Measurements from ENCODE around the gene PCDH17.

Gene PCDH17, protein sequence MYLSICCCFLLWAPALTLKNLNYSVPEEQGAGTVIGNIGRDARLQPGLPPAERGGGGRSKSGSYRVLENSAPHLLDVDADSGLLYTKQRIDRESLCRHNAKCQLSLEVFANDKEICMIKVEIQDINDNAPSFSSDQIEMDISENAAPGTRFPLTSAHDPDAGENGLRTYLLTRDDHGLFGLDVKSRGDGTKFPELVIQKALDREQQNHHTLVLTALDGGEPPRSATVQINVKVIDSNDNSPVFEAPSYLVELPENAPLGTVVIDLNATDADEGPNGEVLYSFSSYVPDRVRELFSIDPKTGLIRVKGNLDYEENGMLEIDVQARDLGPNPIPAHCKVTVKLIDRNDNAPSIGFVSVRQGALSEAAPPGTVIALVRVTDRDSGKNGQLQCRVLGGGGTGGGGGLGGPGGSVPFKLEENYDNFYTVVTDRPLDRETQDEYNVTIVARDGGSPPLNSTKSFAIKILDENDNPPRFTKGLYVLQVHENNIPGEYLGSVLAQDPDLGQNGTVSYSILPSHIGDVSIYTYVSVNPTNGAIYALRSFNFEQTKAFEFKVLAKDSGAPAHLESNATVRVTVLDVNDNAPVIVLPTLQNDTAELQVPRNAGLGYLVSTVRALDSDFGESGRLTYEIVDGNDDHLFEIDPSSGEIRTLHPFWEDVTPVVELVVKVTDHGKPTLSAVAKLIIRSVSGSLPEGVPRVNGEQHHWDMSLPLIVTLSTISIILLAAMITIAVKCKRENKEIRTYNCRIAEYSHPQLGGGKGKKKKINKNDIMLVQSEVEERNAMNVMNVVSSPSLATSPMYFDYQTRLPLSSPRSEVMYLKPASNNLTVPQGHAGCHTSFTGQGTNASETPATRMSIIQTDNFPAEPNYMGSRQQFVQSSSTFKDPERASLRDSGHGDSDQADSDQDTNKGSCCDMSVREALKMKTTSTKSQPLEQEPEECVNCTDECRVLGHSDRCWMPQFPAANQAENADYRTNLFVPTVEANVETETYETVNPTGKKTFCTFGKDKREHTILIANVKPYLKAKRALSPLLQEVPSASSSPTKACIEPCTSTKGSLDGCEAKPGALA (N-terminal part only)

GRCh38 chr13:57631596-57632275 is at the start of gene PCDH17:
PCDH17 (plus strand) TSS chr13:57631744; CDS start chr13:57632547, 803 bp downstream.
- peaks cover 59% of the 10 kb centered on the region for H3K27me3 Mint-ChIP-seq (ENCODE audit: low read depth)
- peaks cover 20% of the 10 kb centered on the region for H3K4me1 Mint-ChIP-seq (ENCODE audit: low read depth)
- H3K36me3 Mint-ChIP-seq (ENCODE audit: low read depth) = peaks cover 2% of the 10 kb centered on the region
- DNase-seq (ENCODE audit: low spot score) = no peak
- H3K9me3 Mint-ChIP-seq = no peaks in the 10 kb centered on the region
- peak within 1 kb of the TSS; percentile 80 for H3K4me3 Mint-ChIP-seq
- H3K27ac Mint-ChIP-seq = peak within 1 kb of the TSS; percentile 41

DNA sequence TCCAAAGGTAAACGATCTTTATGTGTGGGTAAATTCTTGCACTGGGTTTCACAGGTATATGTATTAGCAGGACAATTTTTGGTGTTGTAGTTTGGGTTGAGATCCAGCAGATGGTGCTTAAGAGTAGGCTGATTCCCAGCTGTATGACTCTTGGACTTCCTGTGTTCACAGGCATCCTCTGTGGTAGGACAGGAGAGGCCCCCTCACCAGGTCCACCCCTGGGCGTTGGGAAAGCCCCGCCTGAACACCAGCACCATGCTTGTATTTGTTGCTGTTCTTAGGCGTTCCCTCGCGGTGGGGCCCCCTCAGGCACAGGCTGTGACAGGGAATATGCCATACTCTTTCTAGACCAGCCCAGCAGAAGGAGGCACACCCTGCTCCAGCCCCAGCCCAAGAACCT is 49.5 kb upstream of the PCDH17 start:
- Mint-ChIP-seq H3K27me3 (ENCODE audit: low read depth) (no peaks in the 10 kb centered on the region), H3K36me3 (ENCODE audit: low read depth) (no peaks in the 10 kb centered on the region), H3K4me3 (no peak overlapping the region), H3K9me3 (peaks cover 24% of the 10 kb centered on the region), H3K27ac (no peak overlapping the region), H3K4me1 (ENCODE audit: low read depth) (no peaks in the 10 kb centered on the region)
- no peak for DNase-seq (ENCODE audit: low spot score)

DNA sequence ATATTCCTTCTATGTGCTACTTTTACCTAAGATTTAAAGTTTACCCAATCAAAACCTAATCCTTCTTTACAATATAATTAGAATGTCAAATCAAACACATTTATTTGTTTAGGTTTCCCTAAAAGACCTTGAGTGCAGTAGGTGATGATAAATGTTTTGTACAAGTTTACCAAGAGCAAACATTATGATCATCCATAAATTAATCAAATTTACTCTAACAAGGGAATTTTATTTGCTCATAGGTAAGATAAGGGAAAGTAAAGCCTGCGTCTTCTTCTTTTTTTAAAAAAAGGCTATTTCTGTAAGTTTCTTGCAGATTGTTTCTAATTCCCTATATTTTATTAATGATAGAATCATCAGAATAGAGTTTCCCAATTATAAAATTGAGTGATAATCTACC is 48.0 kb upstream of the PCDH17 start:
- H3K9me3 Mint-ChIP-seq = peaks cover 16% of the 10 kb centered on the region
- H3K27me3 Mint-ChIP-seq (ENCODE audit: low read depth) = no peaks in the 10 kb centered on the region
- H3K27ac Mint-ChIP-seq = no peak overlapping the region
- H3K36me3 Mint-ChIP-seq (ENCODE audit: low read depth) = no peaks in the 10 kb centered on the region
- H3K4me3 Mint-ChIP-seq = no peak overlapping the region
- no peak for DNase-seq (ENCODE audit: low spot score)
- no peaks in the 10 kb centered on the region for H3K4me1 Mint-ChIP-seq (ENCODE audit: low read depth)

GRCh38 chr13:57588639-57589038 is 42.9 kb upstream of the PCDH17 start:
- H3K36me3 Mint-ChIP-seq (ENCODE audit: low read depth) = no peaks in the 10 kb centered on the region
- H3K27me3 Mint-ChIP-seq (ENCODE audit: low read depth) = no peaks in the 10 kb centered on the region
- no peaks in the 10 kb centered on the region for H3K9me3 Mint-ChIP-seq
- no peaks in the 10 kb centered on the region for H3K4me1 Mint-ChIP-seq (ENCODE audit: low read depth)
- no peak overlapping the region for H3K4me3 Mint-ChIP-seq
- H3K27ac Mint-ChIP-seq = no peak overlapping the region
- no peak for DNase-seq (ENCODE audit: low spot score)

DNA sequence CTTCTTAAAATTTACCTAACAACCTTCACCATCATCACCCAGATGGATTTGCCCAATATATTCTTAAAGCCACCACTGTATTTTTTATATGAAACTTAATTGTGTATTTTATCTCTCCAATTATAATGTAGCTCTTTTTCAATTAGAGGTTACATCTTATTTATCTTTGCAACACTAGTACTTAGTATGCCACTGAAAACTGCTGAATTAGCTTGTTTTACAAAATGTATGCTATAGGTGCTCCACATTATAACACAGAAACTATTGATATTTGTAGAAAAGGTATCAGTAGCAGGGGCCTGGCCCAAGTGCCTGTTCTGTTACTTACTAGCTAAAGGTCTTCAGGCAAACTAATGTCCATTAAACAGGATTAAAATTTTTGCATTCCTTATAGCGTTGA is 35.8 kb upstream of the PCDH17 start:
- Mint-ChIP-seq H3K36me3 (ENCODE audit: low read depth) (no peaks in the 10 kb centered on the region), H3K9me3 (peaks cover 6% of the 10 kb centered on the region), H3K27ac (no peak overlapping the region), H3K4me1 (ENCODE audit: low read depth) (no peaks in the 10 kb centered on the region), H3K4me3 (no peak overlapping the region), H3K27me3 (ENCODE audit: low read depth) (no peaks in the 10 kb centered on the region)
- DNase-seq (ENCODE audit: low spot score) = no peak

- no peaks in the 10 kb centered on the region for H3K4me1 Mint-ChIP-seq (ENCODE audit: low read depth)
- H3K27me3 Mint-ChIP-seq (ENCODE audit: low read depth) = no peaks in the 10 kb centered on the region
- H3K36me3 Mint-ChIP-seq (ENCODE audit: low read depth) = no peaks in the 10 kb centered on the region
- H3K27ac Mint-ChIP-seq = no peak overlapping the region
- H3K9me3 Mint-ChIP-seq = peaks cover 6% of the 10 kb centered on the region
- no peak for DNase-seq (ENCODE audit: low spot score)
- H3K4me3 Mint-ChIP-seq = no peak overlapping the region
Measured at GRCh38 chr13:57601536-57601935, 30.0 kb upstream of the PCDH17 start.

DNA sequence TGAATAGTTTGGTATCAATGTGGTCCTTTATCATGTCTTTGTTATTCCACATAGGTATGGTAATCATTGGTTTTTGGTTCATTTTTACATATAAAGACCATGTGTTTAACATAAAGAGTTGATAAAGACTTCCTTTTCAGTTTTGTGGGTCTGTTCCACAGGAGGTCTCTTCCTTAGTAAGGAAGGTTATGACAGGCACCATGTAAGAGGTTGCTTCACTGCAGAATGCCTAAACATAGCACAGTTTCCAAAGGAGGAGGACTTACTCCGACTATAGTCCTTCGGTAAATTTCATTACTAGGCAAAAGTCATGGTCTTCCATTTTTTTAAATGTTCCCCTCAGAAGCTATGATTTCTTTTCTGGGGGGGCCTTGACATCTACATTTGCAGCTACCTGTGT is 27.1 kb upstream of the PCDH17 start:
- Mint-ChIP-seq H3K4me1 (ENCODE audit: low read depth) (no peaks in the 10 kb centered on the region), H3K36me3 (ENCODE audit: low read depth) (no peaks in the 10 kb centered on the region), H3K9me3 (no peaks in the 10 kb centered on the region), H3K27ac (no peak overlapping the region), H3K27me3 (ENCODE audit: low read depth) (no peaks in the 10 kb centered on the region), H3K4me3 (no peak overlapping the region)
- DNase-seq (ENCODE audit: low spot score) = no peak

GRCh38 chr13:57611969-57612368 is 19.6 kb upstream of the PCDH17 start:
- DNase-seq (ENCODE audit: low spot score) = no peak
- Mint-ChIP-seq H3K4me1 (ENCODE audit: low read depth) (no peaks in the 10 kb centered on the region), H3K27me3 (ENCODE audit: low read depth) (no peaks in the 10 kb centered on the region), H3K9me3 (no peaks in the 10 kb centered on the region), H3K4me3 (no peak overlapping the region), H3K36me3 (ENCODE audit: low read depth) (no peaks in the 10 kb centered on the region), H3K27ac (no peak overlapping the region)

- no peak overlapping the region for H3K4me3 Mint-ChIP-seq
- no peaks in the 10 kb centered on the region for H3K9me3 Mint-ChIP-seq
- DNase-seq (ENCODE audit: low spot score) = no peak
- H3K27me3 Mint-ChIP-seq (ENCODE audit: low read depth) = no peaks in the 10 kb centered on the region
- no peak overlapping the region for H3K27ac Mint-ChIP-seq
- no peaks in the 10 kb centered on the region for H3K36me3 Mint-ChIP-seq (ENCODE audit: low read depth)
- no peaks in the 10 kb centered on the region for H3K4me1 Mint-ChIP-seq (ENCODE audit: low read depth)
Measured at GRCh38 chr13:57612568-57612967, 19.0 kb upstream of the PCDH17 start.

- H3K9me3 Mint-ChIP-seq = no peaks in the 10 kb centered on the region
- no peaks in the 10 kb centered on the region for H3K36me3 Mint-ChIP-seq (ENCODE audit: low read depth)
- DNase-seq (ENCODE audit: low spot score) = no peak
- no peak overlapping the region for H3K4me3 Mint-ChIP-seq
- H3K27ac Mint-ChIP-seq = no peak overlapping the region
- H3K4me1 Mint-ChIP-seq (ENCODE audit: low read depth) = peaks cover under 1% of the 10 kb centered on the region
- H3K27me3 Mint-ChIP-seq (ENCODE audit: low read depth) = peaks cover 13% of the 10 kb centered on the region
Measured at GRCh38 chr13:57624565-57625435, 6.7 kb upstream of the PCDH17 start.

GRCh38 chr13:57627663-57628062 is 3.9 kb upstream of the PCDH17 start:
- peaks cover 20% of the 10 kb centered on the region for H3K4me1 Mint-ChIP-seq (ENCODE audit: low read depth)
- H3K27me3 Mint-ChIP-seq (ENCODE audit: low read depth) = peaks cover 41% of the 10 kb centered on the region
- H3K4me3 Mint-ChIP-seq = no peak overlapping the region
- H3K27ac Mint-ChIP-seq = no peak overlapping the region
- H3K36me3 Mint-ChIP-seq (ENCODE audit: low read depth) = peaks cover 2% of the 10 kb centered on the region
- H3K9me3 Mint-ChIP-seq = no peaks in the 10 kb centered on the region
- DNase-seq (ENCODE audit: low spot score) = no peak

DNA sequence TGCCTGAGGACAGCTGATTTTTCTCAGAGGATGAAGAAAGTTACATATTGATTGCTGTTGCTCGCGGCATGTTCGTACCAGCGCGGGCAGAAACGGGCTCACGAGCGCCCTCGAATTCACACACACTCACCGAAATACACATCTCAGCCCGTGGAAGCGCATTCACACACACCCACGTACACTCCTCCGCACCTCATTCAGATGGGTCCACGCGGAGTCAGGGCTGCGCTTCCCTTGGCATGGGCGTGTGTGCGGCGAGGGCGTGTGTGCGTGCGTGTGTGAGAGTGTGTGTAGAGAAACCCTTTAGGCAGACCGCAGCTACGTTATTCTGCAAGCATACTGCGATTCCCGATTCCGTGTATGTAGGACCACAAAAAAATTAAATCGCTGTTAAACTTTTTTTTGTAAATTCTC is 2.1 kb upstream of the PCDH17 start:
- Mint-ChIP-seq H3K27me3 (ENCODE audit: low read depth) (peaks cover 54% of the 10 kb centered on the region), H3K4me1 (ENCODE audit: low read depth) (peaks cover 20% of the 10 kb centered on the region), H3K36me3 (ENCODE audit: low read depth) (peaks cover 2% of the 10 kb centered on the region), H3K9me3 (no peaks in the 10 kb centered on the region), H3K4me3 (peak overlapping the region; percentile 45), H3K27ac (no peak overlapping the region)
- no peak for DNase-seq (ENCODE audit: low spot score)

- H3K36me3 Mint-ChIP-seq (ENCODE audit: low read depth) = peaks cover 2% of the 10 kb centered on the region
- H3K4me1 Mint-ChIP-seq (ENCODE audit: low read depth) = peaks cover 20% of the 10 kb centered on the region
- no peak for DNase-seq (ENCODE audit: low spot score)
- peaks cover 59% of the 10 kb centered on the region for H3K27me3 Mint-ChIP-seq (ENCODE audit: low read depth)
- peak overlapping the region; percentile 68 for H3K4me3 Mint-ChIP-seq
- no peak overlapping the region for H3K27ac Mint-ChIP-seq
- H3K9me3 Mint-ChIP-seq = no peaks in the 10 kb centered on the region
Measured at GRCh38 chr13:57629821-57630235, 1.7 kb upstream of the PCDH17 start.

Measured in T-helper 2 cell treated with Interferon-gamma antibody and Interleukin-4, amounts not matched to agents 5 μg/mL and 100 μg/mL, for 36 hours (primary cell).